MG63 (cell line): ENCODE results near the gene ARHGAP26. TPM values are rescaled to one million over a fixed set of nuclear protein-coding genes. Genes with fewer than 3 reads are reported as not detected.
"Not testable (repeated sequence)": the region's sequence is repeated elsewhere in the genome, so short reads cannot be mapped to it uniquely, and the experiment has no call there.

Experiments
- DNase-seq: peaks from one replicate; pipeline ENCODE4 v3.0.0-alpha.2; 2020
- H3K27me3 ChIP-seq: fragments of 250-450 bp; sonication (Bioruptor Pico); 2 replicates; pipeline ENCODE4 v1.5.1; 2020; ENCODE audit warnings: mild to moderate bottlenecking, moderate library complexity
- H3K36me3 ChIP-seq: fragments of 250-450 bp; sonication (Bioruptor Pico); 2 replicates; pipeline ENCODE4 v1.5.1; 2020; ENCODE audit warnings: mild to moderate bottlenecking, moderate library complexity
- H3K4me3 ChIP-seq: fragments of 250-450 bp; sonication (Bioruptor Pico); 2 replicates; pipeline ENCODE4 v1.5.1; 2020; ENCODE audit warnings: mild to moderate bottlenecking, moderate library complexity
- H3K9me3 ChIP-seq: fragments of 250-450 bp; sonication (Bioruptor Pico); 2 replicates; pipeline ENCODE4 v1.5.1; 2020; ENCODE audit warnings: mild to moderate bottlenecking, moderate library complexity
- total RNA-seq: library from RNA; depleted of rRNA; stranded (reverse); fragments of >200 nt; shearing (Covaris generic); gene quantifications from 2 replicates; pipeline ENCODE4 v1.2.3, GENCODE V29; 2014; ENCODE audit warnings: low replicate concordance

Gene ARHGAP26
- total RNA-seq, 1 experiment from 2014 or later = 1.3 TPM

DNA sequence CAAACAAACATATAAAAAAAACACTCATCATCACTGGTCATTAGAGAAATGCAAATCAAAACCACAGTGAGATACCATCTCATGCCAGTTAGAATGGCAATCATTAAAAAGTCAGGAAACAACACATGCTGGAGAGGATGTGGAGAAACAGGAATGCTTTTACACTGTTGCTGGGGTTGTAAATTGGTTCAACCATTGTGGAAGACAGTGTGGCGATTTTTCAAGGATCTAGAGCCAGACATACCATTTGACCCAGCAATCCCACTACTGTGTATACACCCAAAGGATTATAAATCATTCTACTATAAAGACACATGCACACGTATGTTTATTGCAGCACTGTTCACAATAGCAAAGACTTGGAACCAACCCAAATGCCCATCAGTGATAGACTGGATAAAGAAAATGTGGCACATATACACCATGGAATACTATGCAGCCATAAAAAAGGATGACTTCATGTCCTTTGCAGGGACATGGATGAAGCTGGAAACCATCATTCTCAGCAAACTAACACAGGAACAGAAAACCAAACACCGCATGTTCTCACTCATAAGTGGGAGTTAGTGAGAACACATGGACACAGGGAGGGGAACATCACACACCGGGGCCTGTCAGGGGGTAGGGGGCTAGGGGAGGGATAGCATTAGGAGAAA, 433.3 kb downstream of the ARHGAP26 start:
- H3K9me3 ChIP-seq = peaks cover 12% of the 10 kb centered on the region
- DNase-seq, H3K27me3 ChIP-seq: not testable (repeated sequence)

DNA sequence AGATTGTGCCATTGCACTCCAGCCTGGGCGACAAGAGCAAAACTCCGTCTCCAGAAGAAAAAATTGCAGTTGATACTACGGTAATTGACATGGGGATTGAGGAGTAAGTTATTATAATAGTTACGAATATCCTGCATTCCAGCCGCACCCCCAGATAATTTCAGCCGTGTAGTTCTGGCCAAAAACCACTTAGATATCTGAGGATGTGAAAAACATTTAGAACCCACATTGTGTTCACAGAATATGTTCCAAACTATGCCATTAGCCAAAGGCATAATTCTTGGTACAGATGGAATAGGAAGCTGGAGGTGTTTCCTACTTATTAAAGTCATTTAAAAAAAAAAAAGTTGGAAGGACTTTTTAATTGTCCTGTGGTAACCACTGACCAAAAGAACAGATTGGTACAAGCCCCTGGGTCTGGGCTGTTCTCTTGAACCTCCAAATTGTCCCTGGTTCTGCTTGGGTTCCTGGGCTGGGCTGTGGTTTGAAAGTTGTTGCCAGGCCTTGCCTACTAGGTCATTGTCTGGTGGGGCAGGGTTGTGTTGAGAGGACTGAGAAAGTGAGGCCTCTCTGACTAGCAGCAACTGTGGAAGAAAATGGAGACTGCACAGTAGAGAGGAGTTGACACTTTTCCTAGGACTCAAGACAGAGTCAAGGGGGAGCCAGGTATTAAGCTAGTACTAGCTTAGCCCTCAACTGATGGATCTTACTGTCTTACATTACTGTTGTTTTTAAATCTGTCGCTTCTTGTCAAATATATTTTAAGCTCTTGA, 434.5 kb downstream of the ARHGAP26 start:
- H3K27me3 ChIP-seq = no peaks in the 10 kb centered on the region
- DNase-seq = peak; percentile 31
- H3K9me3 ChIP-seq = peaks cover 12% of the 10 kb centered on the region
- H3K4me3 ChIP-seq = no peak overlapping the region
- H3K36me3 ChIP-seq = no peaks in the 10 kb centered on the region

More for the DNA sequence above, 433.3 kb downstream of the ARHGAP26 start:
- H3K36me3 ChIP-seq, H3K4me3 ChIP-seq: not testable (repeated sequence)

DNA sequence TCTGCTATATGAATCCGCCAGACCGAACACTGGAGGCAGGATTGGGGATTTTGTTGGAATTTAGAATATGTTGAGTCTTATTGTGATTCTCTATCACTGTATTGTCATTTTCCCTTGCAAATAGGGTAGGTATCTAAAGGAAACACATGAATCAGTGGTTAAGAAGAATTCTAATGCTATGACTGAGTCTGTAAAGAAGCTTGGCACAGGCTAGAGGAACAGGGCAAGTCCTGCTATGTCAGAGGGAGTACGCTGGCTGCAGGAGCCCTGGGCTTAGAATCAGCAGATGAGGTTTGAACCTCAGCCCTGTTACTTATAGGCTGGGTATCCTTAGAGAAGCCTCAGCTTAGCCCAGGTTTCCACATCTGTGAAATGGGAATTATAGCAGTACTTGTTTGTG, 435.2 kb downstream of the ARHGAP26 start:
- no peaks in the 10 kb centered on the region for H3K36me3 ChIP-seq
- no peak overlapping the region for H3K4me3 ChIP-seq
- no peaks in the 10 kb centered on the region for H3K27me3 ChIP-seq
- peaks cover 12% of the 10 kb centered on the region for H3K9me3 ChIP-seq
- peak; percentile 94 for DNase-seq

DNA sequence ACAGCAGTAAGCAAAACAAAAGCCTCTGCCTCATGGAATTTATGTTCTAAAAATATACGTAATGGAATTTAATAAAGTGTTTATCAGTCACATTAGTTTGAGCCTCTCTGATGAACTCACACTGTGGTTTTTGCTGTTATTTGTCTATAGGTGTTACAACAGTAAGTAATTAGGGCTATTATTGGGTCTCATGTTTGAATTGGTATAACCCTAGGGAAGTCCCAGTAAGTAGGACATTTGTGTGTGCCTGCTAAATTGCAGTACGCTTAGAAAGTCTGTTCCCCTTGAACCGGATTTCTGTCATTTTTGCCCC, 435.7 kb downstream of the ARHGAP26 start:
- Histone ChIP-seq H3K36me3 (no peaks in the 10 kb centered on the region), H3K4me3 (no peak overlapping the region), H3K27me3 (no peaks in the 10 kb centered on the region), H3K9me3 (peaks cover 12% of the 10 kb centered on the region)
- no peak for DNase-seq

DNA sequence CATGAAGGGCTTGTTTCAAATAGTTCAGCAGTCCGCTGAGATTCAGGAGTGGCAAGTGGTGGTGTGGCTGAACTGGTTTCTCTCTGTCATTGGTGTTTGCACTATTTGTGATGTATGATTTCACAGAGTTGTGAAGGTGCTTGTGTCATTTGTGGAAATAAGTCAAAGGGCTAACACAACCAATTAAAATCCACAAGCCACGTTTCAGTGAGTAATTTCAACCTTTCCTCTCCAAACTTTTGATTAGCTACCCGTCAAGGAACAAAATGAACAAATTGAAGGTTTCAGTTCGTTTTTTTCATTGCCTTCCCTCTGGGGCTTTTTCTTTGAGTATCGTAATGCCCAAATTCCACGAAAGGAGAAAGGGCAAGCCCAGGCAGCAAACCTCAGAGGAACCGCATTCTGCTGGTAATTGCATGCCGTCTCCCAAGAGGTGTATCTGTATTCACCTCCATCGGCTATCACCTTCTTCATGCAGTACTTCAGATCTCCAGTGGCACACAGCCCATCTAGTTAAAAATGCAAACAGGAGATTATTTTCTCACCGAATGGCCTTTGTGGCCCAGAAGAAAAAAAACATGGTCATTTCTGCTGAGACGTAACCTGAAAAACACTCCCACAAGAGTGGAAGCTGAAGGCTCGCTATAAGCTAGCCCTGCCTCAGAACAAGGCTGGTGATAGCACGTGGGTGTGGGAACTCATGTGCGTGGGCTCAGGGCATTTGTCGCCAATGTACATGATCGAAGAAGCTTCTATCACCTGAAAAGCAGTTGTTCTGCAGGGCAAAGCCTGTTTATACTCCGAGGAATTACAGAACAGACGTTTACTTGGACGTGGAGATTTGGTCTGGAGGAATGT, 436.2 kb downstream of the ARHGAP26 start:
- H3K9me3 ChIP-seq = peaks cover 12% of the 10 kb centered on the region
- no peaks in the 10 kb centered on the region for H3K36me3 ChIP-seq
- DNase-seq = no peak
- H3K4me3 ChIP-seq = no peak overlapping the region
- H3K27me3 ChIP-seq = no peaks in the 10 kb centered on the region

DNA sequence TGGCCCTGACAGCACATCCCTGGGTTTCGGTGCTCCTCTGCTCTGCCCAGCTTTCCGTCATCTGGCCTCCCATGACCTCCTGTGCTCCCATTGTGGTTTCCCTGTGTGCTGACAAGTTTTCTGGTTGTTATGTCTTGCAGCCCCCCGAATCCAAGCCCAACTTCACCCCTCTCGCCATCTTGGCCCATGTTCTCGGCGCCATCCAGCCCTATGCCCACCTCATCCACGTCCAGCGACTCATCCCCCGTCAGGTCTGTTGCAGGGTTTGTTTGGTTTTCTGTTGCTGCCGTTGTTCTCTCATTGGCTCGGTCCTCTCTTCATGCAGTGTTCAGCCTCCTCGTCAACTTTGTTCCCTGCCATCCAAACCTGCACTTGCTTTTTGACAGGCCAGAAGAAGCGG, 436.9 kb downstream of the ARHGAP26 start:
- DNase-seq = no peak
- H3K27me3 ChIP-seq = no peaks in the 10 kb centered on the region
- H3K4me3 ChIP-seq = no peak overlapping the region
- no peaks in the 10 kb centered on the region for H3K36me3 ChIP-seq
- H3K9me3 ChIP-seq = peaks cover 12% of the 10 kb centered on the region

DNA sequence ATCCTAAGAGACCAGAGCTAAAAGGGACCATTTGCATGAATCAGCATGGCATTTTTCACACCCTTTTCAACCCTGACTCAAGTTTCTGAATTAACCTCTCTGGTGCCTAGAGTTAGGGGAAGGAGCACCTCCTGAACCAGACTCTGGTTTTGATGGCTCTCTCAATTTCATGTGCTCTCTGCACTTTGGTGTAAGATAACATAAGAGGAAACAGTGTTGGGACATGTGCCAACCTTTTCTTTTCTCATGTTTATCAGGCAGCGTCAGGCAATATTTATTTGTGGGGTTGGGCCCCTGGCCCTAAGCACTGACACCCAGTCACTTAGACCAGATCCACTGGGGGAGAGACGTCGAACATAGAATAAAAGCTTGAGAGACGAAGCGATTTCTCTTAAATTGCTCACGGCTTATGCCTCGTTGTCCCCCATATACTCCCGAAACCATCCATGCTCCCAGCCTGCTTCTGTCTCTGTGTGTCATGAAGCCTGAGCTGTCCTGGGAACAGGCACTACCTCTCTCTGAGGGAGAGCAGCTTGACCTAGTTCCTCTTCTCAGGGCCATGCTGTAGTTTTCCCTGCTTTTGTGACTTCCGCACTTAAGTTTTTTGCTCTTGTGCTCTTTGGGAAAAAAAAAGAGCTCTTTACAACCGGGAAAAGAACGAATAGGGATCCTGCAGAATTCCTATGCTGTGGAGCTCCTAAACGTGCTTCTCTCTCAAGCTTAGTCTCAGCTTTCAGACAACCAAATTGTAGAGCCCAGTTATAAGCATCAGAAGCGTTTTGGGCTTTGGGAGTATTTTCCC, 437.6 kb downstream of the ARHGAP26 start:
- Histone ChIP-seq H3K36me3 (no peaks in the 10 kb centered on the region), H3K4me3 (no peak overlapping the region), H3K9me3 (peaks cover 6% of the 10 kb centered on the region; the same call in 1 of the 2 replicates), H3K27me3 (no peaks in the 10 kb centered on the region)
- DNase-seq = no peak

DNA sequence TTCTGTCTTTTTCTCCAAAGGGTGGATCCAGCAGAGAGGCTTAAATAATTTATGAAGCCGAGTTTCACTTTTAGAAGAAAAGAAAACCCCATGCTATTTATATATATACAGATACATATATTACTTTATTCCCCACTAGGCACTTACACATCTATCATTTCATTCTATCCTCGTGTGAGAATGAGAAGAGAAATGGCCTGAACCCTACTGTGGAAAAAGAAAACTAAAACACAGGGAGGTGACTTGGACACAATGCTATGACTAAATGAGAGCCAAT, 438.1 kb downstream of the ARHGAP26 start:
- DNase-seq = no peak
- Histone ChIP-seq H3K9me3 (peaks cover 3% of the 10 kb centered on the region; the same call in 1 of the 2 replicates), H3K36me3 (no peaks in the 10 kb centered on the region), H3K4me3 (no peak overlapping the region), H3K27me3 (no peaks in the 10 kb centered on the region)

DNA sequence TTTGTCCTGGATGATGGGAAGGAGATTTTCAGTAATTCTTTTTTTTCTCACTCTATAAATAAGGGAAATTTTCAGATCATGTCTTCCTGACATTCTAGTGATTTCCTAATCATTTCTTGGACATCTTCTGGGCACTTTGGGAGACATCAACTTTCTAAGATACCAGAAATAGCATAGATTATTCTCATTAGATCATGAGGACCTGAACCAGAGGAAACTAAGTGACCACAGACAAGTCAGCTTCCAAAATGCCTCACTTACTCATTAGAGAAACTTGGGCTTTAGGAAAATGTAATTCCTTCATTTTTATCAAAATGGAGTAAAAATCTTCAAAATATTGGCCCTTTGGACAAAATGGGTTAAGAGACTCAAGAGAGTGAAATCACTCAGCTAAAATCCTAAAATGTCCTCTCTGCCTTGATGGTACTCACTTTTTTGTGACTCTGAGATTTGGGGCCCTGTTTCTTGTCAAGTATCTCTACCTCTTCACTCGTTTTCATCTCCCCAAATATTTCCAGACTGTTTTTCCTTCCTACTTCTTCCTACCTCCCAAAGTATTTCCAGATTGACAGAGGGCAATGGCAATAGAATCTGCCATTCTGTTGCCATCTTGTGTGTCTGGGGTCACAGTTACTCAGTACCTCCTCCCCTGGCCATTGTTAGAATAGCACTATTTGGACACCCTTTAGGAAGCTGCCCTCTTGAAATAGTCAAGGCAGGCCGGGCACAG, 438.8 kb downstream of the ARHGAP26 start:
- Histone ChIP-seq H3K4me3 (no peak overlapping the region), H3K36me3 (no peaks in the 10 kb centered on the region), H3K27me3 (no peaks in the 10 kb centered on the region), H3K9me3 (no peaks in the 10 kb centered on the region)
- DNase-seq = no peak

DNA sequence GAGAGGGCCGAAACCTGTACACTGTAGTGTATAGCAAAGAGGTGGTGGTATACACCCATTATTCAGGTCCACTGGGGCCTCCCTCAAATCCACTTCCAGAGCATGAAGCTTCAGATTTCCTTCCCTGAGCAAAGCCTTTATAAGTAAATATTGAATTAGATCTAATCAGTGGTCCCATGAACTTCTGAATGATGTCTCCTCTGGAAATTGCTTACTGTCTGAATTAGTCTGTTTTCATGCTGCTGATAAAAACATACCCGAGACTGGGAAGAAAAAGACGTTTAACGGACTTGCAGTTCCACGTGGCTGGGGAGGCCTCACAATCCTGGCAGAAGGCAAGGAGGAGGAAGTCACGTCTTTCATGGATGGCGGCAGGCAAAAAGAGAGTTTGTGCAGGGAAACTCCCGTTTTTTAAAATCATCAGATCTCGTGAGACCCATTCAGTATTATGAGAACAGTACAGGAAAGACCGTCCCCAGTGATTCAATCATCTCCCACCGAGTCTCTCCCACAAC, 439.8 kb downstream of the ARHGAP26 start:
- Histone ChIP-seq H3K4me3 (no peak overlapping the region), H3K36me3 (no peaks in the 10 kb centered on the region), H3K27me3 (no peaks in the 10 kb centered on the region), H3K9me3 (no peaks in the 10 kb centered on the region)
- DNase-seq = no peak

DNA sequence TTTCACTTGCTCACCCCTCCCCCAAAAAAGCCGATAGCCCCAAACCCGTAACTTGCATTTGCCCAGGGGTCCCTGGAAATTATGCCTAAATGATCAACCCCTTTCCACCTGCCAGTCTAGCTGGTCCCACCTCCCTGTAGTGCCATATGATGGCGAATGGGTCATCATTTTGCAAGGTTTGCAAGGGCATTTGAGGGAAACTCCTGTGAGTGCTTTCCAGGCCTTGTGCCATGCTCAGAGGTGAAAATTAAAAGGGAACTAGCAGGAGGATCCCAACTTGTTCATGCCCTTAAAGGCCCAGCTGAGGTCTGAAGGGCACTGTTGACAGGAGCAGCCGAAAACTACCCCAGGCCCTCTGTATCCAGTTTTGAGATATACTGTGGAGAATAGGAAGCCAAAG, 440.4 kb downstream of the ARHGAP26 start:
- Histone ChIP-seq H3K36me3 (no peaks in the 10 kb centered on the region), H3K9me3 (no peaks in the 10 kb centered on the region), H3K27me3 (no peaks in the 10 kb centered on the region), H3K4me3 (no peak overlapping the region)
- DNase-seq = no peak

DNA sequence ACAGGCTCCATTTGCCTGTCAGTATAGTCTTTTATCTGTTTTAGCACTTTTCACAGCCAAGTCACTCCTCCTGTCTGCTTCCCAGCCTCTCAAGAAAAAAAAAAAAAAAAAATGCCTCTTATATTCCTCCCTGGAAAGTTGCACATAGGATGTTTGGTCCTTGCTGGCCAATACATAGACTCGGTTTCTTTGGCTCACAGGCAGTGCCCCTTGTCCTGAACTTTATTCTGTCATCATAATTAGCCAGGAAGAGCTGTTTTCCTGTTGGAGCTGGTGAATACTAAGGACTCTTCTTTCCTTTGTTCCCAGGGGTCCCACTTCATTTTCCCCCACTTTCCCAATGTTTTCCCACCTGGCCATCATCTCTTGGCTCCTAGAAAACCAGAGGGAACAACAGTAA, 442.1 kb downstream of the ARHGAP26 start:
- Histone ChIP-seq H3K27me3 (no peaks in the 10 kb centered on the region), H3K36me3 (no peaks in the 10 kb centered on the region), H3K9me3 (no peaks in the 10 kb centered on the region), H3K4me3 (no peak overlapping the region)
- no peak for DNase-seq

DNA sequence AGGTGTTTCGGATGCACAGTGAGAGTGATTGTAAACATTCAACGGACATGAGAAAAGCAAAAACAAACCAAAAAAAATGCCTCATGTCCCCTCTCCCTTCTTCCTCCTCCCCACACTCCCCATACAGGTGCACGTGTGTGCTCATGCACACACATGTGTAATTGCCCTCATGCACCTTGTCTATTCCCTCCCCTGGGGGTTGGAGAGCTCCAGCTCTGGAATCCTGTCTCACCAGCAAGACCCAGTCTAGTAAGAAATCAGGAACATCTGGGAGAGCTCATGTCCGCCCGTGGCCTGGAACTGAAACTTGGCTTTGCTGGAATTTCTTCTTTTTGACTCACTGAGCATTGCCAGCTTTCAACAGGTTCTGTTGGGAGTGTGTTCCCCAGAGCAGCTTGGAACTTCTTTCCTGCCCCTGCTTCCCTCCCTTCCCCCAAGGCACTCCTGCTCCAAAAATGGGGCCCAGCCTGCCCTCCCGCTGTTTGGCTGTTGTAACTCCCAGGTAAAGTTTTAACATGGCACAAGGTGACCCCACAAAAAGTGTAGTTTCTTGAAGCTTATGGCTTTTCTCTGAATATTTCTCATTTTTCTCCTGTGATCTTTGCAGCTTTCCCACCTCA, 443.2 kb downstream of the ARHGAP26 start:
- Histone ChIP-seq H3K36me3 (no peaks in the 10 kb centered on the region), H3K9me3 (no peaks in the 10 kb centered on the region), H3K4me3 (no peak overlapping the region), H3K27me3 (no peaks in the 10 kb centered on the region)
- DNase-seq = no peak

DNA sequence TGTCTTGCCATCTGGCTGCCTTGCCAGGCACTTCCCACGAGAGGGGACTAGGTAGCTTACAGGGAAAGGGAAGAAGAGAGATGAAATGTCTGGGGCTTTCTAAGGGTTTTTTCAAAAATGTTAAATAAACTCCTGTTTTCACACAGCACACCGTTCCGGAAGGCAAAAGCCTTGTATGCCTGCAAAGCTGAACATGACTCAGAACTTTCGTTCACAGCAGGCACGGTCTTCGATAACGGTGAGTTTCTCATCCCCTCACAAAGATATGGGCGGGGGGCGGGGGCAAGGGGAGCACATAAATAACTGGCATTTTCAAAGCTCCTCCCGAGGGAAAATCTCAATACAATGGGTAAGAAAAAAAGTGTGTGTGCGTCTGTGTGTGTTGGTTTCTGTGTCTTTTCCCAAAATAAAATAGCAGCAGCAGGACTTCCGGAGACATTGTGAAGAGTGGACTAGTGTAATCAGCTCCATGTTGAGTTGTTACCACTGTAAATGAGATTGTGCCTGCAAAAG, 443.7 kb downstream of the ARHGAP26 start:
- Histone ChIP-seq H3K36me3 (no peaks in the 10 kb centered on the region), H3K27me3 (no peaks in the 10 kb centered on the region), H3K4me3 (no peak overlapping the region), H3K9me3 (no peaks in the 10 kb centered on the region)
- DNase-seq = no peak

DNA sequence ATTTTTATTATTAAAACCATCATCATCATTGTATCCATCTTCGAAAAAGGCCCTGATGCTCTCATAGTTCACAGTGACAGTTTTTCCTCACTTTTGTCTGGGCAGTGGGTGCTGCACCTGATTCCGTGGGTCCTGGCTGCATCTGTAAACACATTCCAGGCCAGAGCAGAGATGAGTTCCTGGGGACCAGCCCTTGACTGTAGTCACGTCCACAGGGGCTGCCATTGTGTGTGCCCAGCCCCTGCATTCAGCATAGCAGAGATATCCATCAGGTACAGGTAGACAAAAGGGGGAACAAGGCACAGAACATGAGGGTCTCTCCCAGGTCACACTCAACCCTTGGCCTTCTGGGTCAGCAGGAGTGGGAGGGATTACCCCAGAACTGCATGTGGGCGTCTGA, 444.3 kb downstream of the ARHGAP26 start:
- no peaks in the 10 kb centered on the region for H3K9me3 ChIP-seq
- H3K36me3 ChIP-seq = no peaks in the 10 kb centered on the region
- DNase-seq = no peak
- no peak overlapping the region for H3K4me3 ChIP-seq
- no peaks in the 10 kb centered on the region for H3K27me3 ChIP-seq

DNA sequence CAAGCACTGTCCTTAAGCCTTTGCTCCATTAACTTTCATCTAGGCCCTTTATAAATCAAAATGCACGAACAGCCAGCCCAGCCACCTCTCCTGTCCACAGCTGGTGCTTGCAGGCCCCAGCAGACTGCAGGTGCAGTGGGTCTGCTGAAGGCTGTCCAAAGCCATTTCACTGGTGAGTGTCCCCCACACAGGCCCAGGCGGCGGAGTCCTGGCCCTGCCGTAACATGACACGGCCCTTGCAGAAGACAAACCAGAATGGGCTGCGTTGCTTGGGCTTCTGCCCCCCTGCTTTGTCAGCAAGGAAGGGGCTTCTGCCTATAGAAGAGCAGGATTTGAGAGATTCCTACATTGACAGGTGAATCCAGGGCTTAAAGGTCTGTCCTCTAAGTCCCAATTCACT, 444.7 kb downstream of the ARHGAP26 start:
- H3K4me3 ChIP-seq = no peak overlapping the region
- no peak for DNase-seq
- no peaks in the 10 kb centered on the region for H3K9me3 ChIP-seq
- H3K36me3 ChIP-seq = no peaks in the 10 kb centered on the region
- no peaks in the 10 kb centered on the region for H3K27me3 ChIP-seq
